ENCODE data around the gene LDAH.

Gene LDAH

GRCh38 chr2:20652673-20653575, 170.0 kb downstream of the LDAH start:
- DNase-seq (ENCODE audit: low read depth, low spot score), result no peak

GRCh38 chr2:20652141-20652540, 170.8 kb downstream of the LDAH start:
- no peak for DNase-seq (ENCODE audit: low read depth, low spot score)

- DNase-seq (ENCODE audit: low read depth, low spot score), result no peak
Observed at GRCh38 chr2:20651731-20652099, 171.2 kb downstream of the LDAH start.

GRCh38 chr2:20650877-20651730, 171.8 kb downstream of the LDAH start, which contains the start of gene HS1BP3:
TSS of gene HS1BP3 (minus strand) at chr2:20651098. CDS start at chr2:20651063, 35 bp downstream.
- peak; percentile 95 for DNase-seq (ENCODE audit: low read depth, low spot score)

GRCh38 chr2:20650393-20650876, 172.5 kb downstream of the LDAH start:
- DNase-seq (ENCODE audit: low read depth, low spot score), result peak; percentile 56

GRCh38 chr2:20649976-20650375, 172.9 kb downstream of the LDAH start:
- no peak for DNase-seq (ENCODE audit: low read depth, low spot score)

GRCh38 chr2:20649576-20649975, 173.3 kb downstream of the LDAH start:
- DNase-seq (ENCODE audit: low read depth, low spot score), result no peak

GRCh38 chr2:20648831-20649230, 174.1 kb downstream of the LDAH start:
- no peak for DNase-seq (ENCODE audit: low read depth, low spot score)

- DNase-seq (ENCODE audit: low read depth, low spot score), result no peak
Observed at GRCh38 chr2:20648206-20648605, 174.7 kb downstream of the LDAH start.

- no peak for DNase-seq (ENCODE audit: low read depth, low spot score)
Observed at GRCh38 chr2:20647738-20648137, 175.2 kb downstream of the LDAH start.

- DNase-seq (ENCODE audit: low read depth, low spot score), result no peak
Observed at GRCh38 chr2:20647211-20647610, 175.7 kb downstream of the LDAH start.

GRCh38 chr2:20646446-20646845, 176.5 kb downstream of the LDAH start:
- no peak for DNase-seq (ENCODE audit: low read depth, low spot score)

GRCh38 chr2:20645761-20646160, 177.1 kb downstream of the LDAH start:
- DNase-seq (ENCODE audit: low read depth, low spot score), result no peak

- DNase-seq (ENCODE audit: low read depth, low spot score), result no peak
Observed at GRCh38 chr2:20645301-20645701, 177.6 kb downstream of the LDAH start.

GRCh38 chr2:20643826-20644225, 179.1 kb downstream of the LDAH start:
- no peak for DNase-seq (ENCODE audit: low read depth, low spot score)

GRCh38 chr2:20643060-20643459, 179.8 kb downstream of the LDAH start:
- no peak for DNase-seq (ENCODE audit: low read depth, low spot score)

GRCh38 chr2:20642055-20642971, 180.6 kb downstream of the LDAH start:
- peak; percentile 93 for DNase-seq (ENCODE audit: low read depth, low spot score)

GRCh38 chr2:20641123-20641985, 181.5 kb downstream of the LDAH start:
- DNase-seq (ENCODE audit: low read depth, low spot score), result peak; percentile 90

- DNase-seq (ENCODE audit: low read depth, low spot score), result peak; percentile 58
Observed at GRCh38 chr2:20640411-20641122, 182.3 kb downstream of the LDAH start.

Data from astrocyte of the hippocampus (primary cell).